Forelimb muscle (tissue), 1 donor: ENCODE data around the gene VAV2. TPM values are rescaled to one million over a fixed set of nuclear protein-coding genes. Genes with fewer than 3 reads are reported as not detected.

Experiments
- DNase-seq: peaks from one replicate; pipeline ENCODE4 v3.0.0-alpha.2; 2013; ENCODE audit warnings: low read depth
- polyA plus RNA-seq: library from polyadenylated mRNA; unstranded; fragments of 120-200 nt; gene quantifications from one replicate; pipeline ENCODE4 v1.2.1, GENCODE V29; 2013; ENCODE audit not compliant: insufficient read length

The VAV2 gene
- polyA plus RNA-seq, 1 donor, result 13.5 TPM

DNA sequence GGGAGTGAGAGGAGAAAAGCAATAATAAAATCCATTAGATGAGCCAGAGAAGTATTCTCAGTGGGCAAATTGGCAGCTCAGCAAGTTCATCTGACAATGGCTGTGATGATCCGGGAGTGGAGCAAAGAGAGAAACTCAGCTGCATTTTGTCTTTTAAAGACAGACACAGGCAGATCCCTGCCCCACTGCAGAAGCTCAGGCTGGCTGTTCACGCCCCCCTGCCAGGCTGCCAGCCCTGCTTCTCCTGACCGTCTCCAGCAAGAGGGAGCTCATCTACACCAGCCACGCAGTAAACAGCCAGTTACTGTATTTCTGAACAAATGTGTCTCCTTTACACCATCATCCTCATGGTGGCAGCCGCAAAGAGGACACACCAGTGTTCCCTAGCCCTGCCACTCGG is 139.7 kb downstream of the VAV2 start:
- DNase-seq, result no peak

- DNase-seq, result no peak
These were observed 140.4 kb downstream of the VAV2 start for GRCh38 chr9:133851693-133852092.

GRCh38 chr9:133850937-133851336 is 141.2 kb downstream of the VAV2 start:
- DNase-seq, result no peak

DNA sequence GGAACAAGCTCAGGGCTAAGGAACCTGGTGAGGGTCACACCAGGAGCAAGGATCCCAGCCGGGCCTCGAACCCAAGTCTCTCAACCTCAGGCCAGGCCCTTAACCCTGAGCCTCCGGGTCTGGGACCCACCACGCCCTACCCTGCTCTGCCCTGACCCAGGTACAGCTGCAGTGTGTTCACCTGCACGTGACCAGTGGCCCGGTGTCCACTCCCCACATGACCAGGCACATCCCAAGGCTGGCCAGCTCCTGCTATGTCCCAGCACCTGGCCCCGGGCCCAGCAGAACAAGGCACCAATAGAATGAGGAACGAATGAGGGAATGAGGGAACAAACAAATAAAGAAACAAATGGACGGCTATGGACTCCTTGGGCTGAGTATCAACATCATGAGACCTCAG is 142.0 kb downstream of the VAV2 start:
- no peak for DNase-seq

- no peak for DNase-seq
These were observed 142.9 kb downstream of the VAV2 start for GRCh38 chr9:133849110-133849670.

GRCh38 chr9:133848471-133849109 is 143.5 kb downstream of the VAV2 start:
- DNase-seq, result no peak

DNA sequence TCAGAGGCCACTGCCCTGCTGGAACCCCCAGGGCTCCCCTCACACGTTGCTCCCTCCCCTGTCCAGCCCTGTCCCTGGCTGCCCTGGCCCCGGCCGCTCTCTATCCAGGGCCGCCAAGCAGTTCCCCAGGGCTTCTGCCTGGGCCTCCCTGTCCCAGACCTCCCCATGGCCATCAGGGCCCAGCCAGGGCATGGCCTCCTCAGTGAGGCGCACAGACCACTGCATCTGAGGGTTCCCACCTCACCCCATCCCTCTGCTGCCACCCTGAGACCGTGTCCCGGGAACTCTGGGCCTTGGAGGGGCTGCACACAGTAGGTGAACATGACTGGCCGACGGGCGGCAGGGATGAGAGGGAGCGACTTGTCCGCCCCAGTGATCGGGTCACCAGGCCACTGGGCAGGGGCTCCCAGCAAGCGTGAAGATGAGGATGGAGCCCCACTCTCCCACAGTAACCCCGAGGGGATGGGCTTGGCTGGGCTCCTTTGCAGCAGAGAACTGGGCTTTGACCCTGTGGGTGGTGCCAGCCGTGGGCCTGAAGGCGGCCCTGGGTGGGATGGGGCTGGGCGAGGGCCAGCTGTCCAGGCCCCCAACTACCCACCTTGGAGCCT is 145.5 kb downstream of the VAV2 start:
- no peak for DNase-seq

DNA sequence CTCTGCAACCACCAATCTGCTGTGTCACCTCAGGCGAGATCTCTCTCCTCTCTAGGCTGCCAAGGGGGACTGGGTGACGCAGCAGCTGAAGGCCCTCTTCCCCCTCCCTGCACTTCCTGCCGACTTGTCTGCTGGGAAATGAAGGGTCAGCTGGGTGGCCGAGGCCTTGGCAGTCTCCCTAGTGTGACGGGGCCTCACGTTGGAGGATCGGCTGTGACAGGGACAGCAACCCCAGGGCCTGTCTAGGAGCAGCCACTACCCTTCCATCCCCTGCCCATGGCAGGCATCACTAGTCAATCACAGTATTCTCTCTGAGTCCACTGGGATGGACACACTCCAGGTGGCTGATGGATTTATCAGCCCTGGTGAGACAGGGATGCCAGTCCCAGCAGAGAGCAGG is 146.7 kb downstream of the VAV2 start:
- DNase-seq, result no peak

GRCh38 chr9:133844881-133845410 is 147.2 kb downstream of the VAV2 start:
- no peak for DNase-seq

GRCh38 chr9:133844398-133844784 is 147.7 kb downstream of the VAV2 start:
- no peak for DNase-seq

- no peak for DNase-seq
These were observed 148.2 kb downstream of the VAV2 start for GRCh38 chr9:133843751-133844397.

DNA sequence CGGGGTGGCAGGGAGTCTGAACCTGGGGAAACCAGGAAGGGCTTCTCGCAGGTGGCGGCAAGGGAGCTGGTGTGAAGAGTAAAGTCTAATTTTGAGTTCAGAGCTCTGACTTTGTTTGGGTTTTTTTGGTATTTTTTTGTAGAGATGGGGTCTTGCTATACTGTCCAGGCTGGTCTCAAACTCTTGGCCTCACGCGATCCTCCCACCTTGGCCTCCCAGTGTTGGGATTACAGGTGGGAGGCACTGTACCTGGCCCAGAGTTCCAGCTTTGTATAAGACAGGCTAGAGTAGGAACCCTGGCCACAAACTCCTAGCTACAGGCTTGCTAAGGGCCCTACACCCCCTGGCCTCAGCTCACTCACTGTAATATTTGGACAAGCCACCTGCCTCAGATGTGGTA is 148.9 kb downstream of the VAV2 start:
- no peak for DNase-seq

DNA sequence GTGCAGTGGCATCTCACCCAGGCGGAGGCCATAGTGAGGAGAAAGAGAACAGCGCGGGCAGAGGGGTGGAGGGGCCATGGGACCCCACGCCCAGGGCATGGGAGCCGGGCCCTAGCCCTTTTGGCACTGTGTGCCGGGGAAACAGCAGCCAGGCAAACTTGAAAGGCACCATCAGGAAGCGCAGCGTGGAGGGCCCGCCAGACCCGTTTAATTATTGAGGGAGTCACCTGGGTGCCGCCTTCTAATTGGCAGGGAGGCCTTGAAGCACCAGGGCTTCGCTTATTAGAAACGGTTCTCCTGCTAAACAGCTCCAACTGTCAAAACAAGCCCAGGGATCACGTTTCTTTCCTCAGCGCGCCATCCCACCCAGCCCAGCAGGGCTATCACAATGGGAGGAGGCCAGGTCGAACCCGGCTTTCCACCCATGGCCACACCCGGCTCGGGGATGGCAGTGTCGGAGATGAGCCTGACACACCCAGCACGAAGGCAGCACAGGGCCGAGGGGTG is 149.3 kb downstream of the VAV2 start:
- no peak for DNase-seq

DNA sequence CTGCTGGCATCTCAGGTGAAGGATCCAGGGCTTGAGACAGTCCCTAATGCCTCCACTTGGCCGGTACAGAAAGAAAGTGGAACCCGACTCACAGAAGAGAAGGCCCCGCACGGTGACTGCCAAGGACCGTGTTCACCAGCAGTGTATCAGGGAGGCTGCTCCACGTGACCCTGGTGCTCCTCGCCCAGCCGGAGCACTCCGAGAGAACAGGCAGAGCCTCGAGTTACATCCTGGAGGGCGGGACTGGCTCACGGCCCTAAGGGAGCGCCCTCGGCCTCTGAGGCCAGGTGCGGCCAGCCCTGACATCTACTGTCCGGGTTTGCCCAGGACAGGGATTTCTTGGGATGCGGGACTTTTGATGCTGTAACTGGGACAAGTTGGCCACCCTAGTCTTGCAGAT is 149.9 kb downstream of the VAV2 start:
- DNase-seq, result no peak

DNA sequence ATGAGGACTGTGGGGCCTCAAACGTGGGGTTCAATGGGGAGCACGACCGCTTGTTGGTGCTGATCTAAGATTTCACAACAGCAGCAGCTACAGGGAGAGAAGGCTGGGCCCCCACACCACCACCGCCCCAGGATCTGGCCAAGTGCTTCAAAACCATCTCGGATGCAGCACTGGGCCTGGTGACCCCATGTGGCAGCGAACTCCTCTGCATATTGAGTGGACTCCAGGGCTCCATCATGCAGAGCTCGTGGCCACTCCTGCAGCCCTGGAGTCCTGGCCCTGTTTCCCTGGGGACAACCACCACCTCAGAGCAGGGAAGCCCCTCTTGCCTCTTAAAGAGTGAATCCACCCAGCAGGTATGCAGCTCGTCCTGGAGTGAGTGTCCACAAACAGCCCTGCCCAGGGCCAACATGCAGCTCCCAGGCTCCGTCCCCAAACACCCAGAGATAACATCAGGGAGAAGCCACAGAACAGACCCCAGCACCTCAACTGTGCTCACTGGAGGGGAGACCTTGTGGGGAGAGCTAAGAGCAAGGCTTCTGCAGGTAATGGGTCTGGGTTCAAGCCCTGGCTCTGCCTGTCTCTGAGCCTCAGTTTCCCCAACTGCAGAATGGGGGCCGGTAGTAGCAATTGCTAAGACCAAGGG is 150.8 kb downstream of the VAV2 start:
- no peak for DNase-seq

DNA sequence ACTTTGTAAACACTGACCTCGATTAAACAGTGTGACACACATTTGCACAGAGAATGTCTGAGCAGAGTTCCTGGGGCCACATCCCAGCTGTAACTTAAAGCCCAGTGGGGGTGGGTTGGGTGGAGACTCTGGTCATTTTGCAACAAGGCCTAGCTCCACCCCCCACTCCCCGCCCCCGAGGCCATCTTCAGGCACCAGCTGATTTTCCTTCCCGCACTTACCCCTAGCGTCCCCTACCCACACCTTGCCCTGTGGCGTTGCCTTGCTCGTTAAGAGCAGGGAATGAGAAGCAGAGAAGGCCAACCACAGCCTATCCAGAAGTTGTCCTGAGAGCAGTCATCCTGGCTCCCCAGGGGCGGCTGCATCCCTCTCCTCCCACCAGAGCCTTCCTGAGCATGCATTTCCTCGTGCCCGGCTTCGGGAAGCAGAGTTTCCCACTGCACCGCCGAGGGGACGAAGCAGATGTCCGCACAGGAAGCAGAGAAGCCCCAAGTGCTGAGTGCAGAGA is 152.2 kb downstream of the VAV2 start:
- no peak for DNase-seq

DNA sequence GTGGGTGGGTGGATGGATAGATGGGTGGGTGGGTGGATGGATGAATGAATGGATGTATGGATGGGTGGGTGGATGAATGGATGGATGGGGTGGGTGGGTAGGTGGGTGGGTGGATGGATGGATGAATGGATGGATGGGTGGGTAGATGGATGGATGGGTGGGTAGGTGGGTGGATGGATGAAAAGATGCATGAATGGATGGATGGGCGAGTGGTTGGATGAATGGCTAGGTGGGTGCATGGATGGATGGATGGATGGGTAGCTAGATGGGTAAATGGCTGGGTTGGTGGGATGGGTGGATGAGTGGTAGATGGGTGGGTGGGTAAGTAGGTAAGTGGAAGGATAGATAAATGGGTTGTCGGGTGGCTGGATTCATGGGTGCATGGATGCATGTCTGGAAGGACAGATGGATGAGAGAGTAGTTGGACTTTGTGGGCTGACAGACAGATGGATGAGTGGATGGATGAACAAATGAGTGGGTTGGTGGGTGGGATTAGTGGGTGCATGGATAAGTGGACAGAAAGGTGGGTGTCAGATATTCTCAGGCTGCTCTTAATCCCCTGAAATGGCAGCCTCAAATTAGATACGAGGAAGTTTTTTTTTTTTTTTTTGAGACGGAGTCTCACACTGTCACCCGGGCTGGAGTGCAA is 153.1 kb downstream of the VAV2 start:
- no peak for DNase-seq

DNA sequence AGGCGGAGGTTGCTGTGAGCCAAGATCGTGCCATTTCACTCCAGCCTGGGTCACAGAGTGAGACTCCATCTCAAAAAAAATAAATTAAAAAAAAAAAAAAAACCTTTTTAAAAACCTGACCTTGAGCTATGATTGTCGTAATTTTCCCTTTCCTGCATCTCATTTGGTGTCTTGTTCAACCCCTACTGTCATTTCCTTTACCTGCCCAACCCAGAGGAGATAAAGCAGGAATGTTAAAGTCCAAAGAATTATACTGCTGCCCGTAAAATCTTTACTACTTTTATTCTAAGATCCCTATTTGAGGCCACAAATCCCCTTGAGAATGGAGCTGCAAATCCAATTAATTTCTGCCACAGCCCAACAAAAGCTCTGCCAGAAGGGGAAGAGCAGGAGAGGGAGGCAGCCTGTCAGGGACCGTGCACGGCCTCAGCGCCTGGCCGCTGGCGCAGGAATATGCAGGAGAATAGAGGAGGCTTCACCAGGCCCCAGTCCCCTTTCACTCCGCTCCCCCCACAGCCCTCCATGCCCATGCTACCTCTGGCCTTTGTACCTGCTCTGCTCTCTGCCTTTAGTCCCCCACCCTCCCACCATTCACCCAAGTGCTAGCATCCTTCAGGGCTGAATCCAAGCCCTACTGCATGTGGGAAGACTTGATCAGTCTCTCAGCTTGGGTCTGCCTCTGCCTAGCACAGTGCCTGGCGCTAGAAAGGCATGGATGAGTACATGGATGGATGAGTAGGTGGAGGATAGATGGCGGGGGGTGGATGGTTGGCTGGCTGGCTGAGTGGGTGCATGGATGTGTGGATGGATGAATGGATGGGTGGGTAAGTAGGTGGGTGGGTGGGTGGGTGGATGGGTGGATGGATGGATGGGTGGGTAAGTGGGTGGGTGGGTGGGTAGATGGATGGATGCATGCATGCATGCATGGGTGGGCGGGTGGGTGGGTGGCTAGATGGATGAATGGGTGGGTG is 154.2 kb downstream of the VAV2 start:
- no peak for DNase-seq

DNA sequence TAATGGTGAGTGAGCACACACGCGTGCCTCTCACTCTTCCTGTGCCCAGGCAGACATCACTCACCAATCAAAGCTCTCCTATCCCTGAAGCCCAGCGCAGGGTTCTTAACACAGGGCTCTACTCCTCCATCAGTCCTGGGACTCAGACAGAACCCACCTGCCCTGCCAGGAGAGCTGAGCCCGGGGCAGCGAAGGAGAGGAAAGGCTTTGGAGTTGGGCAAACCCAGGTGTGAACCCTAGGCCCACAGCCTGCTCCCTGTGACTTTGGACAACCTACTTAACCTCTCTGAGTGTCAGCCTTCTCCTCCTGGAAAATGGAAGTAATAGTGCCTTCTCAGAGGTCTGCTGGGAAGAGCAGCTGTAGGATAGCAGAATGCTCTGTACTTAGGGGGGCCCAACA is 155.3 kb downstream of the VAV2 start:
- DNase-seq, result no peak
